Testis (tissue), 3 donors: ENCODE measurements around the gene RAMACL. TPM values are rescaled to one million over a fixed set of nuclear protein-coding genes. Genes with fewer than 3 reads are reported as not detected.

Experiments
- DNase-seq: peaks from one replicate; pipeline ENCODE4 v3.0.0-alpha.2; 2019
- H3K27ac ChIP-seq, 2 donors: fragments of 200-600 bp; sonication (generic); one replicate each; pipeline ENCODE4 v1.5.1; 2019
- H3K27me3 ChIP-seq: fragments of 200-600 bp; sonication (generic); one replicate; pipeline ENCODE4 v1.5.1; 2019
- H3K36me3 ChIP-seq: fragments of 200-600 bp; sonication (generic); one replicate; pipeline ENCODE4 v1.5.1; 2017; ENCODE audit warnings: low read depth; ENCODE audit errors: missing control alignments
- H3K4me1 ChIP-seq: fragments of 200-600 bp; sonication (generic); one replicate; pipeline ENCODE4 v1.5.1; 2019
- H3K4me3 ChIP-seq, 2 donors: fragments of 200-600 bp; sonication (generic); one replicate each; pipeline ENCODE4 v1.5.1; 2017 to 2019
- H3K9me3 ChIP-seq: fragments of 200-600 bp; sonication (generic); one replicate; pipeline ENCODE4 v1.5.1; 2017
- POLR2A ChIP-seq: fragments of 450-650 bp; IDR thresholded peaks from one replicate; pipeline ENCODE4 v1.6.1; 2017; ENCODE audit warnings: antibody characterized with exemption, mild to moderate bottlenecking, moderate library complexity
- WGBS, 2 donors: methylation state at CpG; one replicate each; pipeline ENCODE4 v1.1.5; 2018; 5-methylcytosine and 5-hydroxymethylcytosine counted together
- intact Hi-C: fragments of 100-400 bp; cut with DNase I; formaldehyde crosslinking; loops from one replicate; pipeline ENCODE4 v1.15.1; 2023; ENCODE audit warnings: low total_unique reads
- polyA plus RNA-seq: library from polyadenylated mRNA; stranded (reverse); fragments of 350-450 nt; fragmentation: Illumina TruSeq; extraction: RNeasy Lipid Tissue Mini Kit (QIAGEN cat#74804); gene quantifications from one replicate; pipeline ENCODE4 v1.2.3, GENCODE V29; 2014; ENCODE audit warnings: low read depth, low replicate concordance; ENCODE audit not compliant: insufficient read depth
- total RNA-seq, 2 donors: library from RNA; depleted of rRNA; stranded (reverse); fragments of >200 nt; gene quantifications; one replicate each; pipeline ENCODE4 v1.2.3, GENCODE V29; 2016
- TF ChIP-seq, protein P1 (sequence below), 3 experiments: fragments of 450-650 bp in 2 of 3; fragments of 200-600 bp in 1 of 3; sonication (generic) in 1 of 3; IDR thresholded peaks; one replicate each; pipeline ENCODE4 v1.5.1; 2016 to 2019; ENCODE audit warnings: antibody characterized with exemption in 3 of 3, mild to moderate bottlenecking in 2 of 3, moderate library complexity in 1 of 3

RAMACL gene
- total and polyA plus RNA-seq, 3 donors from 2014 or later: 1.7 to 1.9 TPM; not detected in 1

DNA sequence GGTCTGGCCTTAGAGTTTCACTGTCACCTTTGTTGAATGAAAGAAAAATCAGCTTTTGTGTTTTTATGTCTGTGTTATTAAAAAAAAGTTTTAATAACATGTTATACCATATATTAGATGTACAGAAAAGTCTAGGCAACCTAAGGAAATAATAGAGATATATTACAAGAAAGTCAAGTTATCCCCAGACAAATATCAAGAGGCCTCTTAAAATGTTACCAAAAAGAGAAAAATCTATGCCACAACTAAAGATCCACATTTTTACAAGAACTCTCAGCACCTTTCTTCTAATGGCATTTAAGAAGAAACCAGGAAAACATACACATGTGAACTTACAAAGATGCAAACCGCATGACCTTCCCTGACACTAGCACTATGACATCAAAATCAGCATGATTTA, 26.8 kb downstream of the RAMACL start:
- no peak overlapping the region for H3K4me3 ChIP-seq
- H3K36me3 ChIP-seq: no peaks in the 10 kb centered on the region
- H3K4me1 ChIP-seq: peaks cover 4% of the 10 kb centered on the region
- H3K27me3 ChIP-seq: no peaks in the 10 kb centered on the region
- intact Hi-C loops: no loop called here
- no peak overlapping the region for H3K27ac ChIP-seq
- H3K9me3 ChIP-seq: no peaks in the 10 kb centered on the region
- WGBS, 2 donors: 83 to 100% methylated on average over 1 of the region's 1 CpG
- no peak for TF ChIP-seq POLR2A
- TF ChIP-seq, protein P1, sequence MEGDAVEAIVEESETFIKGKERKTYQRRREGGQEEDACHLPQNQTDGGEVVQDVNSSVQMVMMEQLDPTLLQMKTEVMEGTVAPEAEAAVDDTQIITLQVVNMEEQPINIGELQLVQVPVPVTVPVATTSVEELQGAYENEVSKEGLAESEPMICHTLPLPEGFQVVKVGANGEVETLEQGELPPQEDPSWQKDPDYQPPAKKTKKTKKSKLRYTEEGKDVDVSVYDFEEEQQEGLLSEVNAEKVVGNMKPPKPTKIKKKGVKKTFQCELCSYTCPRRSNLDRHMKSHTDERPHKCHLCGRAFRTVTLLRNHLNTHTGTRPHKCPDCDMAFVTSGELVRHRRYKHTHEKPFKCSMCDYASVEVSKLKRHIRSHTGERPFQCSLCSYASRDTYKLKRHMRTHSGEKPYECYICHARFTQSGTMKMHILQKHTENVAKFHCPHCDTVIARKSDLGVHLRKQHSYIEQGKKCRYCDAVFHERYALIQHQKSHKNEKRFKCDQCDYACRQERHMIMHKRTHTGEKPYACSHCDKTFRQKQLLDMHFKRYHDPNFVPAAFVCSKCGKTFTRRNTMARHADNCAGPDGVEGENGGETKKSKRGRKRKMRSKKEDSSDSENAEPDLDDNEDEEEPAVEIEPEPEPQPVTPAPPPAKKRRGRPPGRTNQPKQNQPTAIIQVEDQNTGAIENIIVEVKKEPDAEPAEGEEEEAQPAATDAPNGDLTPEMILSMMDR (IDR thresholded peaks at IDR 0.05): no peak
- no peak for DNase-seq

DNA sequence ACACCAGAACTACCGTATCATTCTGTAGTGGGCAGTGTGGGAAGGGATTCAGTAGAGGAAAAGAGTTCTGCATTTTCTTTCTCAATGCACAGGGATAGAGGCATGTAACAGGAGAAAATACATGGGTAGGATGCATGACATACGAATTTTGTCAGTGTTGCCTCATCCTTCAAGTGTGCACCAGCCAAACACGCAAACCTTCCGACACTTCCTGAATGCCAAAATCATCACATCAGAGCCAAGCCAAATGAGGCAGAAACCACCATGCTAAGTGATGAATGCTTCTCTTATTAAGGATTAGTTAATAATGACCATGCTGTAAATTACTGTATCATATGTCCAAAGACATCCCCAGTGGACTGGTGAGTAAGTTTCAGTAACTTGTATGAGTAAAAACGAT, 27.3 kb downstream of the RAMACL start:
- no peak overlapping the region for H3K4me3 ChIP-seq
- DNase-seq: no peak
- no peaks in the 10 kb centered on the region for H3K9me3 ChIP-seq
- peaks cover under 1% of the 10 kb centered on the region for H3K4me1 ChIP-seq
- 91 to 92% methylated on average over 5 of the region's 5 CpGs for WGBS, 2 donors
- no peaks in the 10 kb centered on the region for H3K27me3 ChIP-seq
- TF ChIP-seq, protein P1 (IDR thresholded peaks at IDR 0.05): no peak
- TF ChIP-seq POLR2A: no peak
- H3K27ac ChIP-seq: no peak overlapping the region
- H3K36me3 ChIP-seq: no peaks in the 10 kb centered on the region
- intact Hi-C loops: no loop called here

DNA sequence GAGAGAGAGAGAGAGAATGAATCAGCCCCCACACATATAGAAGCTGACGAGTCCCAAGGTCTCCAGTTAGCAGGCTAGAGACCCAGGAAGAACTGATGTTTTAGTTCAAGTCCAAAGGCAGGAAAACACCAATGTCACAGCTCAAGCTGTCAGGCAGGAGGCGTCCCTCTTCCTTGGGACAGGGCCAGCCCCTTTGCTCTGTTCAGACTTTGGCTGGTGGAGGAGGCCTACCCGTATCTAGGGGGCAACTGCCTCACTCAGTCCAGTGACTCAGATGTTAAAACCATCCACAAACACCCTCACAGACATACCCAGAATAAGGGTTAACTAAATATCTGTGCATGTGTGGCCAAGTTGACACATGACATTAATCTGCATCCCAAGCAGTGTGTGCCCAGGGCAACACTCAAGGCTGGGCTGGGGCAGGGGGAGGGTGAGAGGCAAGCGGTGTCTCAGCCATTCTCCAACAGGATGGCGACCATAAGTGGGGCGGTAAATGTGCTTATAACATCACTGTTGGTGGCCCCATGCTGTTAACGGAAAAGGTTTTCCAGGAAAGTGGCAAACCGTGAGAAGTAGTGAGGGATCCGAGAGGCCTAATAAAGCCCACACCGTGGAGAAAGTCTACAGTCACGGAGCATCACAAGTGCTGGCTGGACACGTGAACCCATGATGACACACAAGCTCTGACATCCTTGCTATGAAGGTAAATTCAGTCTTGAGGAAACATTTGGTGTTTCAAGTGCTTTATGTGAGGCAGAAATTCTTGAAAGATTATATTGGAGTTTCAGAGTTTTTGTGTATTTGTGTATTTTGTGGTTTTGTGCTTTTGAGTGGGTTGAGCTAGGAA, 28.1 kb downstream of the RAMACL start:
- Histone ChIP-seq H3K4me1 (no peaks in the 10 kb centered on the region), H3K27ac (no peak overlapping the region), H3K27me3 (no peaks in the 10 kb centered on the region), H3K4me3 (no peak overlapping the region), H3K9me3 (no peaks in the 10 kb centered on the region), H3K36me3 (no peaks in the 10 kb centered on the region)
- DNase-seq: no peak
- 91 to 95% methylated on average over 12 of the region's 12 CpGs for WGBS, 2 donors
- intact Hi-C loops: no loop called here
- TF ChIP-seq POLR2A: no peak
- TF ChIP-seq, protein P1 (IDR thresholded peaks at IDR 0.05): no peak

DNA sequence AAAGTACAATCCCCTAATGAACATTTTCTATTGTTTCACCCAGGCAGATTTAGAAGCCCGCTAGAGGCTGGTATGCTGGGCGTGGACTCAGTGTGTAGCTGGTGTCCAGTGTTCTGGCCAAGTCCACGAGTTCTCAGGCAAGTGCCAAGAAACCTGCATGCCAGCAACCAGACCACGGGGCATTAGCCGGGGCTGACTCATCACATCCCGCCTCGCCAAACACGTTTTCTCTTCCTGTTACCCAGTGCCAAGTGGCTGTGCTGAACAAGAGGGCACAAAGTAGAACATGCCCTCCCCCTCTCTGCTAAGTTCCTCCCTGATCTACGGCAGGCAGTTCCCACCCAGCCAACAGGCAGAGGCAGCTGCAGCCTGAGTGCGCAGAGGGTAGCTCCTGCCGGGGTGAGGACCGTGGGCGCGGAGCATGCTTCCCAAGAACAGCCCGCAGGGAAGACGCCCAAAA, 29.6 kb downstream of the RAMACL start:
- TF ChIP-seq, protein P1 (IDR thresholded peaks at IDR 0.05): no peak
- intact Hi-C loops: no loop called here
- Histone ChIP-seq H3K27ac (peak overlapping the region in 1 of 2 donors; percentile 68), H3K4me3 (no peak overlapping the region), H3K36me3 (no peaks in the 10 kb centered on the region), H3K9me3 (no peaks in the 10 kb centered on the region), H3K27me3 (no peaks in the 10 kb centered on the region), H3K4me1 (no peaks in the 10 kb centered on the region)
- DNase-seq: peak; percentile 50
- WGBS, 2 donors: 79% methylated on average over 16 of the region's 16 CpGs

DNA sequence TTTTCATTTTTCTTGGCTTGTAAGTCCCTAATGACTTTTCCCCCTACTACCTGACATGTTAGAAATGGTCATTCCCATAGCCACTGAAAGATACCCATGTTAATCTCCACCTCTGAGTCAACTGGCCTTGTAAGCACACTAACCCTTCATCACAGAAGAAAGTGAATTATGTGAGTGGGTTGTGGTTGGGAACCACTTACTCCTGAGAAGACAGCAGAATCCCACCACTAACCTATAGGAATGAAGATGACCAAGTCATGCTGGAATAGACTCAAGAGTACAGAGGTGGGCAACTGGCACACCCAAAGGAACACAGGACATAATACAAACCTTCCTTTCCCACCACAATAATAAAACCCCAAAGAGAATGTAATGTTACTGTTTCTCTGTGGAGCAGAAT, 30.1 kb downstream of the RAMACL start:
- no peak for DNase-seq
- Histone ChIP-seq H3K9me3 (no peaks in the 10 kb centered on the region), H3K4me3 (no peak overlapping the region), H3K27me3 (no peaks in the 10 kb centered on the region), H3K4me1 (no peaks in the 10 kb centered on the region), H3K27ac (peak overlapping the region in 1 of 2 donors; percentile 68), H3K36me3 (no peaks in the 10 kb centered on the region)
- TF ChIP-seq, protein P1 (IDR thresholded peaks at IDR 0.05): no peak
- TF ChIP-seq POLR2A: no peak
- intact Hi-C loops: no loop called here
